Stimulated activated CD8-positive, alpha-beta memory T cell treated with anti-CD3 and anti-CD28 coated beads, Interleukin-7, amount 100 ng/mL, for 4 hours (primary cell): Measurements from ENCODE around the gene RPS19BP1.
"Not testable (repeated sequence)": the region's sequence is repeated elsewhere in the genome, so short reads cannot be mapped to it uniquely, and the experiment has no call there.

Experiments
- DNase-seq, 2 donors: peaks; one replicate each; pipeline ENCODE4 v3.0.0-alpha.2; 2020; ENCODE audit warnings: low read depth in 2 of 2

Gene RPS19BP1

GRCh38 chr22:39528681-39529486, 3.7 kb downstream of the RPS19BP1 start:
- peak; percentile 81 for DNase-seq

GRCh38 chr22:39528080-39528661, 4.4 kb downstream of the RPS19BP1 start:
- DNase-seq, result no peak

GRCh38 chr22:39527481-39527961, 5.0 kb downstream of the RPS19BP1 start:
- DNase-seq, result no peak

DNA sequence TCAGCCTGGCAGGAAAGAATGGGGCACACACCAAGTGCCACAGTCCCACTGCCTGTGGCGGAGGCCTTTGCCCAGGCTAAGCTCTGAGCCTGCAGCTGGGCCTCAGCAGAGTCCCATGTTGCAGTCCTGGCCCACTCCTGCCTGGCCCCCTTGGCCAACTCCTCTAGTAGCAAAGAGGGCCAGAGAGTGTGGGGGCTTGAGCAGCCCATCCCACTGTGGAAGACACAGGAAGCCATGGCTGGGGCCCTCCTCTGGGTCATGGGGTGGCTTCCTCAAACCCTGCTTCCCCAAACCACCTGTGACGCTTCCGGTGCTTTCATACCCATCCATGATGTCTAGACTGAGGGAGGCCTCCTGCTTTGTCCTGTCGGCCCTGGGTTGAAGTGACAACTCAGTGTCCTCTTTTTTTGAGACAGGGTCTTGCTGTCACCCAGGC, 5.8 kb downstream of the RPS19BP1 start:
- DNase-seq, result no peak

DNA sequence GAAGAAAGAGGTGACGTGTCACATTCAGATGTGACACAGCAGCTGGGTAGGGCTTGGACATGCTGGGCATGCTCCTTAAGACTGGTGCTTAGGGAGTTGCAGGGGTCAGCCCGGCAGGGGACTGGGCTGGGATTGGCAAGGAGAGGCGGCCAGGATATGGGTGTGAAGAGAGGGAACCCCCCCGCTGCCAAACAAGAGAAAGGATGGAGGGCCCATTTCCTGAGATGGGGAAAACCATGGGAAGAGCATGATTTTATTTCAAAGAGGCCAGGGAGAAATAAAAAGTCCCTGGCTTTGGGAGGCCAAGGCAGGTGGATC, 6.9 kb downstream of the RPS19BP1 start:
- no peak for DNase-seq

DNA sequence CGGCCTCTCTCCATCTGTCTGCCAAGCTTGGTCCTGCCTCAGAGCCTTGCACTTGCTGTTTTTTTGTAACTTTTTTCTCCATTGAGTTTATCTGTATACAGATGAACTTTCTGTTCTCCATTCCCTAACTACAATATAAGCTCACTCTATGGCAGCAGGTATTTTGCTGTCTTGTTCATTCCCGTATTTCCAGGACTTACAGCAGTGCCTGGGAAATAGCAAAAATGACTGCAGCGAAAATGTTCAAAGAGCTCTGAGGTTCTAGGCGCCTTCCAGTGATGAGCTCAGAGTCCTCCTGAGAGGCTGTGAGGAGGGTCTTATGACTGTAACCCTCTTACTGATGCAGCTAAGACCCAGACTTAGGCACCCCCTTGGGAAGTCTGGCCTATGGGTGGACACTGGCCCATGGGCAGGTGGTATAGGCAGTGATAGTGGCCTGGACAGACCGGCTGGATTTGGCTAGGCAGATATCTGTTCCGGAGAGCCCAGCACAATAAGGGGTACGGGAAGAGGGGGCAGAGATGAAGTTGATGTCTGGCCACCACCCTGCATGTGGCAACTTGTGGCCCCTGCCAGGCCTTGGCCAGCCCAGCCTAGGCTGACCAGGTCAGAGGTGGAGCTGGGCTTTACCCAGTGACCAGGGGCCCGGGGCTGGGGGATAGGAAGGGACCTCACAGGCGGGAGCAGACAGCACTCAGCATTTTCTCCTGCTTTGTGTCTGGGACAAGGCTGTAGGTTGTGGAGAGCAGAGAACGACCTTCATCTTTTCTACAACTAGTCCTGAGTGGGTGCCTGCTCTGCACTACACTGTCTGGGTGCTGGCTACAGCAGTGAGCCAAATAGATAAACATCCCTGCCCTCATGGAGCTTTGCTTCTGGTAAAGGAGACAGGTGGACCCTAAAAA, 7.5 kb downstream of the RPS19BP1 start:
- no peak for DNase-seq

DNA sequence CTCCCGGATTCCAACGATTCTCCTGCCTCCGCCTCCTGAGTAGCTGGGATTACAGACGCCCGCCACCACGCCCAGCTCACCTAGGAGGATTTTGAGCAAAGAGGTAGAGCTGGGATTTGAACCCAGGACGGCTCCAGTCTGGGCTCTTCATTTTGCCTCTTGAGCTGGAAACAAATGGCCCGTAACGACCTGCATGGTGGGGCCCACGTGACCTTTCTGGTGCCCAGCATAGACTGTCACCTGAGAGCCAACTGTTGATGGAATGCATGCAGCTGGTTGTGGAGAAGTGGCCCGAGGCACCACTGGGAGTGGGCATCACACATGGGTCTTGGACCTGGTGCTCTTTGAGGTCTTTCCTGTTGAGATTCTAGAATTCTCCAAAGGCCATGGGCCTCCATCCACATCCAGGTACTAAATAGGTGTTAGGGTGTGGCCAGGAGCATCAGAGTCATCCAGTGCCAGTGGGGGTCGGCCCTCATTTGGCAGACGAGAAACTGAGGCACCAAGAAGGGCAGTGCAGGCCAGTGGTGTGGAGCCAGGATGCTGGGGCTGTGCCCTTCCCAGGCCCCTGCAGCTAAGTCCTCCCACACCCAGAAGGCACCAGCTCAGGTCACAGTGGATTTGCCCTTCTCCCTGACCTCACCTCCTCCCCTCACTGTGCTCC, 8.3 kb downstream of the RPS19BP1 start:
- no peak for DNase-seq

DNA sequence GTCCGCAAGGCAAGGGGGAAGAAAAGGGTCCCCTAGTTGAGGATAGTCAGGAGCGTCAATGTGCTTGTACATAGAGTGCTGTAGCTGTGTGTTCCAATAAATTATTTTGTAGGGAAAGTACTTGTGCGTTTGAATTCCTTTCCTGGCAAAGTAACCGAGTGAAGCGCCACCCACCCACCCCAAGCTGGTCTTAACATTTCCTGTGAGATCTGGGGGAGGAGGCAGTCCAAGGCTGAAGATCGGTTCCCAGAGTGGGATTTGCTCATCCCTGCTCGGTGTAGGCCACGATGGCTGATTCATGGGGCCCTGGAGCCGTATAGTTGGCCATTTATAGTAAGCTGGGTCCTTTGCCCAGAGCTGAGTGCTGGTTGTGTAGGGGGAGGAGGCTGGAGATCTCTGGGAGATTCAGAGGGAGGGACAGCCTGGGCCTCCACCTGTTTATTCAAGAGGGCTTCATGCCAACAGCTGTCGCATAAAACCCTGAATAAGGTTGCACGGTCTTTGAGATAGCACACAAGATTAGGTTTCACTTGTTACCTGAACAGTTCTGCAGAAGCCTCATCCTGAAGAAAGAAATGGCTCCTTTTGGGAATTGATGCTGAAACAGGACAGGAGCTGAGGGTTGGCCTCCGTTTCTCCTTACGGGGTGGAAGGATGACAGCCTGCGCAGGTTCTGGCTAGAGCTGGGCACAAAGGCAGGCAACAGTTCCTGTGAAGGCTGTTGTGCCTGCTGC, 9.8 kb downstream of the RPS19BP1 start:
- DNase-seq, result no peak

GRCh38 chr22:39522091-39522490, 10.5 kb downstream of the RPS19BP1 start:
- not testable (repeated sequence) for DNase-seq

- not testable (repeated sequence) for DNase-seq
Observed at GRCh38 chr22:39521106-39521885, 11.3 kb downstream of the RPS19BP1 start.

GRCh38 chr22:39520226-39521105, 12.1 kb downstream of the RPS19BP1 start, which contains the start of gene ATF4:
TSS of gene ATF4 (plus strand) at chr22:39520562. CDS start at chr22:39521446, 884 bp downstream.
- DNase-seq, result peak; percentile 80 to 87

GRCh38 chr22:39519681-39520225, 12.8 kb downstream of the RPS19BP1 start:
- DNase-seq, result peak; percentile 95

DNA sequence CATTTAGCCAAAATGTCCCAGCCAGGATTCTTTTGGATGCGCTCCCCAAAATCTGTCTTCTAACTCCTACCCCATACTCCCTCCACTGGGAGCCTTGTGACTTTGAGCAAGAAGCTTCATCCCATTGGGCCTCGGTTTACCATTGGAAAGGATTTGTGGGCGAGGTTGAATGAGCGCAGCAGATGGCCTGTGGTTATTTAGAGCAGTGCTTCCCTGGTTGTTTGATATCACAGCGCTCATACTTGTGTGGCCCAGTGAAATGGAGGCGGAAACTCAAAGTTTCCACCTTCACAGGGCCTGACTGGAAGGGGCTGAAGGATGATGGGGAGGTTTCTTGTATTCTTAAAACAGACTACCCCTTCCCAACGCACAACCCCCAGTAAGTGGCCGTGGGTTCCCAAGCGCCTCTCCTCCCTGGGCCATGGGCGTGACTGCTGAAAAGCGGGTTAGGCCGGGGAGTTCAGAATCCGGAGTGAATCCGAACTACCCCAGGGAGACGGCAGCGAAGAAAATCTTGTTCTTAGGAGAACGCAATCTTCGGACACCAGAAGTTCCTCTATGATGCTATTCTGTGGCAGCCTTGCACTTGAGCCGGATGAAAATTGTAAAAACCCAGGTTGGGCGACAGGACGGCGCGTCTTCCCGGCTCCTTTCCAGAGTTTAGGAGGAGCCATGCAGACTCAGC, 13.4 kb downstream of the RPS19BP1 start:
- DNase-seq, result no peak

GRCh38 chr22:39518144-39518786, 14.3 kb downstream of the RPS19BP1 start:
- no peak for DNase-seq

GRCh38 chr22:39517470-39517869, 15.1 kb downstream of the RPS19BP1 start:
- DNase-seq, result no peak

DNA sequence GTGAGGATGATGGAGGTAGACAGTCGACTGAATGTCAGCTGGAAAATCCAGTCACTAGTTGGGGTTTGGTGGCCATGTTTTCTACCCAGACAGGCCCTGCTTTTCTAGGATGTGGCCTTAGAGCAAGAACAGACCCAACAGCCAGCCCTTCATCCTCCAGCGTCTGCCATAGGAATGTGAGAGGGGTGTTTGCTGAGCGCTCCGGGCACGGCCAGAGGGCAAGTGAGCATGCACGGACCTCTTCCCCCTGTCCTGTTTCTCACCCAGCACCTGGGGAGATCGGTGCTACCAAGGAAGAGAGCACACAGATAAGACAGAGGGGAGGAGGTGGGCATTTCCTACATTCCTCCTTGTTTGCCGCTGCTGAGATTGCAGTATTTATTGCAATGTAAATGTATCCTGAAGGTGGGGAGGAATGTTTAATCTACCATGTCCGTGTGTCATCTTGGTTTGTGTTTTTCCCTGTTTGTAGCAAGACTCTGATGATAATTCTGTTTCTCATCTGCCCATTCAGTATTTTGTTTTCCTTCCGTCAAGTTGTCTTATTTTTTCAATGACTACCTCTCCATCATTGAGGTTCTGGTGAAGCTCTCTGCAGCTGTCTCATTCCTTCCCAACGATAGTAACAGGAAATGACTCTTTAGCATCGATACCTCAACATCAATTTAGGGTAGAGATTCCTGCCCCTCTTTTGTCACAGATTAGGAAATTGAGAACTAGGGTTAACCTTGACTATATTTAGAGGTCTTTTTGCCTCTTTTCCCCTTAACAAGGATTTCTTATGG, 17.1 kb downstream of the RPS19BP1 start:
- no peak for DNase-seq
